Gastroesophageal sphincter (tissue), 4 donors: ENCODE data around the gene ARHGEF17. TPM values are rescaled to one million over a fixed set of nuclear protein-coding genes. Genes with fewer than 3 reads are reported as not detected.

Source experiments
- ATAC-seq: fragments of 150-250 bp; one replicate; pipeline ENCODE4 v1.9.1; 2016; ENCODE audit warnings: mild to moderate bottlenecking, moderate library complexity
- H3K27ac ChIP-seq, 4 donors: fragments of 200-600 bp; sonication (generic) in 3 of 4; 1 replicate in 3 of 4; 2 replicates in 1 of 4; pipeline ENCODE4 v1.5.1; 2016 to 2019
- H3K27me3 ChIP-seq: fragments of 200-600 bp; sonication (generic); one replicate; pipeline ENCODE4 v1.5.1; 2019
- H3K36me3 ChIP-seq, 2 donors: fragments of 200-600 bp; sonication (generic); one replicate each; pipeline ENCODE4 v1.5.1; 2019; ENCODE audit warnings: control low read depth in 1 of 2
- H3K4me1 ChIP-seq, 3 donors: fragments of 200-600 bp; sonication (generic); 1 replicate in 2 of 3; 2 replicates in 1 of 3; pipeline ENCODE4 v1.5.1; 2016 to 2019; ENCODE audit warnings: control low read depth in 2 of 3
- H3K4me3 ChIP-seq, 2 donors: fragments of 200-600 bp; sonication (generic); one replicate each; pipeline ENCODE4 v1.5.1; 2019; ENCODE audit warnings: mild to moderate bottlenecking in 1 of 2, moderate library complexity in 1 of 2
- H3K9me3 ChIP-seq, 3 donors: fragments of 200-600 bp; sonication (generic); one replicate each; pipeline ENCODE4 v1.5.1; 2017 to 2019; ENCODE audit warnings: control low read depth in 2 of 3
- EP300 ChIP-seq: sonication (generic); formaldehyde crosslinking; IDR thresholded peaks from one replicate; pipeline ENCODE4 v1.6.1; 2017; ENCODE audit warnings: antibody characterized with exemption, mild to moderate bottlenecking
- POLR2A ChIP-seq, 2 donors: fragments of 450-650 bp; IDR thresholded peaks; one replicate each; pipeline ENCODE4 v1.6.1; 2017; ENCODE audit warnings: antibody characterized with exemption in 2 of 2, mild to moderate bottlenecking in 2 of 2, moderate library complexity in 1 of 2
- POLR2AphosphoS5 ChIP-seq: sonication (generic); formaldehyde crosslinking; IDR thresholded peaks from one replicate; pipeline ENCODE4 v1.6.1; 2017; ENCODE audit warnings: antibody characterized with exemption
- WGBS, 2 donors: methylation state at CpG; one replicate each; pipeline ENCODE4 v1.1.5; 2018; ENCODE audit warnings: low coverage in 1 of 2; 5-methylcytosine and 5-hydroxymethylcytosine counted together
- total RNA-seq, 4 donors: library from RNA; depleted of rRNA; stranded (reverse); fragments of >200 nt; gene quantifications; one replicate each; pipeline ENCODE4 v1.1.0, GENCODE V29; 2016
- TF ChIP-seq, protein P1 (sequence below), 4 experiments: fragments of 200-600 bp in 2 of 4; fragments of 450-650 bp in 2 of 4; sonication (generic) in 1 of 4; IDR thresholded peaks; one replicate each; pipeline ENCODE4 v1.5.1; 2017 to 2019; ENCODE audit warnings: antibody characterized with exemption in 4 of 4, mild to moderate bottlenecking in 2 of 4, moderate library complexity in 2 of 4

ARHGEF17 gene
- total RNA-seq, 4 donors from 2014 or later: 52.5 to 169 (median 84.4) TPM

GRCh38 chr11:73356979-73357860 is 49.1 kb downstream of the ARHGEF17 start:
- H3K27ac ChIP-seq: no peak overlapping the region
- no peak overlapping the region for H3K4me3 ChIP-seq
- no peak for TF ChIP-seq POLR2AphosphoS5
- TF ChIP-seq, protein P1, sequence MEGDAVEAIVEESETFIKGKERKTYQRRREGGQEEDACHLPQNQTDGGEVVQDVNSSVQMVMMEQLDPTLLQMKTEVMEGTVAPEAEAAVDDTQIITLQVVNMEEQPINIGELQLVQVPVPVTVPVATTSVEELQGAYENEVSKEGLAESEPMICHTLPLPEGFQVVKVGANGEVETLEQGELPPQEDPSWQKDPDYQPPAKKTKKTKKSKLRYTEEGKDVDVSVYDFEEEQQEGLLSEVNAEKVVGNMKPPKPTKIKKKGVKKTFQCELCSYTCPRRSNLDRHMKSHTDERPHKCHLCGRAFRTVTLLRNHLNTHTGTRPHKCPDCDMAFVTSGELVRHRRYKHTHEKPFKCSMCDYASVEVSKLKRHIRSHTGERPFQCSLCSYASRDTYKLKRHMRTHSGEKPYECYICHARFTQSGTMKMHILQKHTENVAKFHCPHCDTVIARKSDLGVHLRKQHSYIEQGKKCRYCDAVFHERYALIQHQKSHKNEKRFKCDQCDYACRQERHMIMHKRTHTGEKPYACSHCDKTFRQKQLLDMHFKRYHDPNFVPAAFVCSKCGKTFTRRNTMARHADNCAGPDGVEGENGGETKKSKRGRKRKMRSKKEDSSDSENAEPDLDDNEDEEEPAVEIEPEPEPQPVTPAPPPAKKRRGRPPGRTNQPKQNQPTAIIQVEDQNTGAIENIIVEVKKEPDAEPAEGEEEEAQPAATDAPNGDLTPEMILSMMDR (IDR thresholded peaks at IDR 0.05): no peak
- no peak for TF ChIP-seq POLR2A (IDR thresholded peaks at IDR 0.05)
- no peak for TF ChIP-seq EP300
- ATAC-seq: no peak
- peaks cover 0 to 95% of the 10 kb centered on the region in 2 donors for H3K36me3 ChIP-seq
- H3K4me1 ChIP-seq: peaks cover 0 to 29% (median 0%) of the 10 kb centered on the region in 3 donors
- no peaks in the 10 kb centered on the region for H3K9me3 ChIP-seq
- WGBS, 2 donors: 73 to 76% methylated on average over 2 to 3 of the region's 22 CpGs
- H3K27me3 ChIP-seq: no peaks in the 10 kb centered on the region

- 43 to 59% methylated on average over 3 to 5 of the region's 5 CpGs for WGBS, 2 donors
Observed at GRCh38 chr11:73358071-73358470, 50.0 kb downstream of the ARHGEF17 start.

GRCh38 chr11:73359341-73359740 is 51.3 kb downstream of the ARHGEF17 start:
- TF ChIP-seq, protein P1 (IDR thresholded peaks at IDR 0.05): no peak
- TF ChIP-seq POLR2A (IDR thresholded peaks at IDR 0.05) (no peak), POLR2AphosphoS5 (no peak), EP300 (no peak)
- peak; percentile 52 for ATAC-seq
- Histone ChIP-seq H3K36me3 (peaks cover 0 to 96% of the 10 kb centered on the region in 2 donors), H3K9me3 (no peaks in the 10 kb centered on the region), H3K27ac (peak overlapping the region in 3 of 4 donors; percentile 27 to 37 (median 27)), H3K27me3 (no peaks in the 10 kb centered on the region), H3K4me1 (peaks cover 0 to 29% (median 0%) of the 10 kb centered on the region in 3 donors), H3K4me3 (no peak overlapping the region)
- no CpG with 5 or more reads among the region's 11 CpGs for WGBS, 2 donors

More at GRCh38 chr11:73358071-73358470, 50.0 kb downstream of the ARHGEF17 start:
- H3K4me3 ChIP-seq: no peak overlapping the region
- no peak for TF ChIP-seq POLR2AphosphoS5
- TF ChIP-seq, protein P1 (IDR thresholded peaks at IDR 0.05): no peak
- no peak for TF ChIP-seq POLR2A (IDR thresholded peaks at IDR 0.05)
- TF ChIP-seq EP300: no peak
- H3K36me3 ChIP-seq: peaks cover 0 to 95% of the 10 kb centered on the region in 2 donors
- no peak overlapping the region for H3K27ac ChIP-seq
- H3K27me3 ChIP-seq: no peaks in the 10 kb centered on the region
- H3K9me3 ChIP-seq: no peaks in the 10 kb centered on the region
- H3K4me1 ChIP-seq: peaks cover 0 to 29% (median 0%) of the 10 kb centered on the region in 3 donors
- no peak for ATAC-seq

DNA sequence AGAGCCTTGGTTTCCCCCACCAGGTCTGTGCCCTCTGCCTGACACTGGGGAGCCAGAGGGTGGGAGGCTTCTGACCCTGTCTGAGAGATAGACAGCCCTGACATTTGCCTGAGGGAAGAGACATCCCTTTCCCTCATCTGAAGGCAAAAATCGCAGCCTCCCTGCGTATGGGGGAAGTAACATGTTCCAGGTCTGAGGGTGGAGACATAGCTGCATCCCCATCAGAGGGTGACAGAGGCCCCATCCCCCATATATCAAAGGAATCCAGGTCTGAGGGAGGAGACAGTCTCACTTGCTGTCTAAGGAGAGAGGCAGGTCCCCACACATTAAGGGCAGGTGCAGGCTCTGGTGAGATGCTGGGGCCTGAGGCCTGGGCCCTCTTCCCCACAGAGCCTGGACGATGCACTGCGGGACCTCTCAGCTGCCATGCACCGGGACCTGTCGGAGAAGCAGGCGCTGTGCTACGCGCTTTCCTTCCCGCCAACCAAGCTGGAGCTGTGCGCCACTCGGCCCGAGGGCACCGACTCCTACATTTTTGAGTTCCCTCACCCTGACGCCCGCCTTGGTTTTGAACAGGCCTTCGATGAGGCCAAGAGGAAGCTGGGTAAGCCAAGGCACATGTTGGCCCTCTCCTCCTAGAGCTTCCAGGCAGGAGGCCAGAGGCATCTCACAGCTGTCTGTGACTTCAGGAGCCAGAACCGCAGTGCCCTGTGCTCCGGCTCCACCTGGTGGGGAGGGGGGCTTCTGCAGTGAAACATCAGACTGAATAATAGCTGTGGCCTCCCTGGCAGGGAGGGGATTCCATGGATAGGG is 52.1 kb downstream of the ARHGEF17 start:
- WGBS, 2 donors: 86% methylated on average over 4 of the region's 19 CpGs; no CpG with 5 or more reads in 1 of the 2 donors
- Histone ChIP-seq H3K4me1 (peaks cover 0 to 29% (median 0%) of the 10 kb centered on the region in 3 donors), H3K27me3 (no peaks in the 10 kb centered on the region), H3K4me3 (no peak overlapping the region), H3K27ac (peak overlapping the region in 3 of 4 donors; percentile 27 to 37 (median 27)), H3K9me3 (no peaks in the 10 kb centered on the region), H3K36me3 (peaks cover 0 to 99% of the 10 kb centered on the region in 2 donors)
- TF ChIP-seq, protein P1 (IDR thresholded peaks at IDR 0.05): peak in 1 of 4 experiments; percentile 23
- no peak for TF ChIP-seq POLR2AphosphoS5
- no peak for ATAC-seq
